Activated naive CD4-positive, alpha-beta T cell treated with anti-CD3 and anti-CD28 coated beads, Interleukin-2, amount 50 U/mL, for 16 hours (primary cell): ENCODE results near the gene WIF1.

ENCODE experiments used
- DNase-seq: peaks from one replicate; pipeline ENCODE4 v3.0.0-alpha.2; 2020

The WIF1 gene

GRCh38 chr12:65019696-65020234 is 101.3 kb downstream of the WIF1 start:
- no peak for DNase-seq

DNA sequence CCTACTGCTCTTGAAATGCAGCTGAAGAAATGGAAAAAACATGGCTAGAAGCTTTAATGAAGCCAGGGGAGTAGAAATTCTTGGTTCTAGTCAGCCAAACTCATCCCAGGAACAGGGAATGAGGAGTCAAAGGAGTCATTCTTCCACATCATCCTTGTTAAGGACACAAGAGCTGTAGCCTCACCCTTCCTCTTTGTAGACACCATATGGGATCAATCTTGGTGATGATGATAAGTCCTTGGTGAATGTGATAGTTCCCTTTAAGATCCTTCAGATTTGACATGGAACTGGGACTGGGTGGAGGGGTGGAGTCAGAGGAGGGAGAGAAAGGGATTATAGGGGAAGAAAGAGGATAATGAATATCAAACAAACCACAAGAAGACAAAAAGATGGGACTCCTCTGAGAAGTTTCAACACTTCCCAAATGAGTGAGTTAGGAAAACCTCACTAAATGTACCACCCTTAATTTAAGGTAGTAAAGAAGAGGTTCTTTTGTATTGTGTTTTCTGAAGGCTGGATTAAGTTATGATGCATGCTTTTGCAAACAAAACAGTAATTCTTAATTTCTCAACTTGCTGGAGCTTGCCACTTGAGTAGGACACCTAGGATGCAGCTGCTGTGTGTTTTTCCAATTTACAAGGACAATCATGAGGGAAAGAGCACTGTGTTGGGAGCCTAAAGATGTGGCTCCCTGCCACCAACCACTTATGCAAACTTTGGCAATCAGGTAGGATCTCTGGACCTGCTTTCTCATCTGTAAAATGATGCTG is 104.0 kb downstream of the WIF1 start:
- no peak for DNase-seq

- no peak for DNase-seq
Measured at GRCh38 chr12:65015850-65016249, 105.3 kb downstream of the WIF1 start.

DNA sequence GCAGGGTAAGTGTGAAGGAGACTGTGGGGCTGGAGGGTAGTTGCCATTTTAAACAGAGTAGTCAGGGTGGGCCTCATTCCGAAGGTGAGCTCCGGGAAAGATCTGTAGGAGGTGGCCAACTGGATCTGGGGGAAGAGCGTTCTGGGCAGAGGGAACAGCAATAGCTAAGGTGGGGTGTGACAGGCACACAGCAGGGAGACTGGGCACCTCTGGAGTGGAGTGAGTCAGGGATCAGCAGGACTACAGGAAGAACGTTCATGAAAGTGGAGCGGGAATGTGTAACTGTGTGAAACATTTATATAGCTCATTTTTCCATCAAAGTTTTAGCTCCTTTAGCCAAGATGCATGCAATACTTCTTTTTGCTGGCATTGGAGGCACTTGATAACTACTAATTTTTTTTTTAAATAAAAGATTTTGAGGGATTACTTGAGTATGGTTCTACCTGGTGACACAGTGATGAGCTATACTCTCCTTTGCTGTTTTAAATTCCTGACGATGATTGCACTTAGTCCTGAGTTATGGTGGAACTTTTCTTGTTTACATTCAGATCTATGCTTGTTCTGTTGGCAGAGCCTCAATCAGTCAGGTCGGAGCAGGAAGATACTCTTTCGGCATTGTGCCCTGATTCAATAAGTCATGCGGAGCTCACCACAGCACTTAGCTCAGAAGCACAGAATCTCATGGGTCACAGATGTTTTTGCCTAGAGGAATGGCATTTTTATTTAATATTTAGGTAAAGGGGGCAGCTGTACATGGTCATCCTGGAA is 106.4 kb downstream of the WIF1 start:
- DNase-seq, result no peak

- DNase-seq, result no peak
Measured at GRCh38 chr12:65010437-65010836, 110.7 kb downstream of the WIF1 start.

DNA sequence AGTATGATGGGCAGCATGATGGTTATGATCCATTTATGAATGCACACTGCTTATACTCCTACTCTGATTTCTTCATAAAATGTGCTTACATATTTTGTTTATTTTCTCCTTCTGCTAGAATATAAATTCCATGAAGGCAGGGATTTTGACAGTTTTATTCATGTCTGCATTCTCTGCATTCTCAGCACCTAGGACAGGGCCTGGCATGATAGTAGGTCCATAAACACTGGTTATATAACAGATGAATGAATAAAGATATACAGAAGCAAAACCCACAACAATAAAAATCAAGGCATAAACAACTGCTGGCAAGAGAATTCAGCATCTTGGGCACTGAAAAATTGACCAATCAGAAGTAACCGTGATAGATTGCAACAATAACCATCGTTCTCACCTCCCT is 115.4 kb downstream of the WIF1 start:
- no peak for DNase-seq

- no peak for DNase-seq
Measured at GRCh38 chr12:65004270-65004669, 116.8 kb downstream of the WIF1 start.
